GM12875 (cell line): Measurements from ENCODE around the gene IL20.

Experiments used
- H3K4me3 ChIP-seq: one replicate; pipeline ENCODE4 v1.5.1; 2011; ENCODE audit warnings: low read depth, low read length, control low read depth
- TF ChIP-seq, protein P1 (sequence below): IDR thresholded peaks from 2 replicates; pipeline ENCODE4 v1.5.1; 2011; ENCODE audit warnings: low read depth, mild to moderate bottlenecking, control low read depth, inconsistent platforms, low read length, moderate library complexity, borderline replicate concordance; ENCODE audit not compliant: insufficient read depth

The IL20 gene

DNA sequence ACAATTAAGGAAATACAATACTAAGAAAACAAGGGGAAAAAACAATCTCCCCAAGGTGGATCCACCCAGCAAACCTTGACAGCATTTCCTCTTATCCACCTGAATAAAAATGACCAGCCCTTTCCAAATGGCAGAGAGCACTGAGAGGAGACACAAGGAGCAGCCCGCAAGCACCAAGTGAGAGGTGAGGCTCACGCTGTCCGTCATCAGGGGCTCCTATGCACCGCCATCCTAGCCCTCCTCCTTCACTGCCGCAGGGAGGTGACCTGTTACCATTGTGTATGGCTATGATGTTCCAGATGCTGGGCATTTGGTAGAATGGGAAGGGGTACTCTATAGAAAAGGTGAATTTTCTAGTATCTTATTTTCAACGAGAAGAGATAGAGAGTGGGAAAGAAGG, 31.2 kb upstream of the IL20 start:
- no peak overlapping the region for H3K4me3 ChIP-seq
- TF ChIP-seq, protein P1, sequence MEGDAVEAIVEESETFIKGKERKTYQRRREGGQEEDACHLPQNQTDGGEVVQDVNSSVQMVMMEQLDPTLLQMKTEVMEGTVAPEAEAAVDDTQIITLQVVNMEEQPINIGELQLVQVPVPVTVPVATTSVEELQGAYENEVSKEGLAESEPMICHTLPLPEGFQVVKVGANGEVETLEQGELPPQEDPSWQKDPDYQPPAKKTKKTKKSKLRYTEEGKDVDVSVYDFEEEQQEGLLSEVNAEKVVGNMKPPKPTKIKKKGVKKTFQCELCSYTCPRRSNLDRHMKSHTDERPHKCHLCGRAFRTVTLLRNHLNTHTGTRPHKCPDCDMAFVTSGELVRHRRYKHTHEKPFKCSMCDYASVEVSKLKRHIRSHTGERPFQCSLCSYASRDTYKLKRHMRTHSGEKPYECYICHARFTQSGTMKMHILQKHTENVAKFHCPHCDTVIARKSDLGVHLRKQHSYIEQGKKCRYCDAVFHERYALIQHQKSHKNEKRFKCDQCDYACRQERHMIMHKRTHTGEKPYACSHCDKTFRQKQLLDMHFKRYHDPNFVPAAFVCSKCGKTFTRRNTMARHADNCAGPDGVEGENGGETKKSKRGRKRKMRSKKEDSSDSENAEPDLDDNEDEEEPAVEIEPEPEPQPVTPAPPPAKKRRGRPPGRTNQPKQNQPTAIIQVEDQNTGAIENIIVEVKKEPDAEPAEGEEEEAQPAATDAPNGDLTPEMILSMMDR = no peak

DNA sequence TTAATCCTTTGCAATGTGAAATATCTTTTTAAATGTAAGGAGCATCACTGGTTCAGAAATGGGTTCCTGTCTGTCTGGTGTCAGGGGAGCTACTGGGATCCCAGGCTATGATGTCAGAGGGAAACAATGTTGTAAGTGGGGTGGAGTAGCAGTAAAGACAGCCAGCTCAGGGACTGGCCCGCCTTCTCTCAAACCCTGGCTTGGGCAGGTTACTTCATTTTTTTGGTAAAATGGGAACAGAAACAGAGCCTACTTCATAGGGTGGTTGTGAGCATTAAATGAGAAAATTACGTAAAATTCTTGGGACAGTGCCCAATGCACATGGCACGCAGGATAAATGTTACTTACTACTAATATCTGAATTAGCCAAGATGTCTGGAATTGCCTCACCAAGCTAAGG, 30.7 kb upstream of the IL20 start:
- no peak overlapping the region for H3K4me3 ChIP-seq
- TF ChIP-seq, protein P1 = no peak

DNA sequence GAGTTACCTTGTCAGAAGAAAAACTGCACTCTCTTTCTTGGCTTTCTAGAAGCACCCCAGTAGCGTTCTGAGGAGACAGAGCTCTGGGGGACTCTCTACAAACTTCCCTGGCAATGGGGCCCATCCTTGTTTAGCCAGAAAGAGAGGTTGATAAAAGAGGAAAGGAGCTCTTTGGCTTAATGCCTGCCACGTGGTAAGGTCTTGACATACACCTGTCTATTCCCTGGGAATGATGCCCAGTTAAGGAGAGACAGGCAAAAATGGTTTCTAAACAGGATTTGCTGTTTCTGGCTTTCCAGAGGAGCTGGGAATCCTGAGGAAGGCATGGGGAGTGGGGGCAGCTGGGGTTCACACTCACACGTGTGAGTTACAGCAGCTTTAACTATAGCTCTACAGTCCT, 30.2 kb upstream of the IL20 start:
- TF ChIP-seq, protein P1 = no peak
- H3K4me3 ChIP-seq = no peak overlapping the region

DNA sequence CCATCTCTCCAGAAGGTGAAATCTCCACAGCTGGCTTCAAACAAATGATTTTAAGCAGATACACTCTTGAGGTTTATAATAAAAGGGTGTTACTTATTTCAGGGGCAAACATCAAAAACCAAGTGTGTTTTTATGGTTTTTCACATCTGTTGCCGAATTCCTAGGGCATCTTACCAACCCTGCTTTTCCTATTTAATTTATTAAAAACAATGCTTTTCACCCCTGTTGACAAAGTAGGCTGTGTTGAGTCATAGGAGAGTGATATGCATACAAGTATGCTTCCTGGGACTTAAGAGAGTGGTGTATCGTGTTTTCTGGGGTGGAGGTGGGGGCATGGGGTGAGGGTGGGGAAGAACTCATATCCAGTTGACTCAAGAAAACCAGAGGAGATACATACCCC, 29.3 kb upstream of the IL20 start:
- no peak overlapping the region for H3K4me3 ChIP-seq
- TF ChIP-seq, protein P1 = no peak

DNA sequence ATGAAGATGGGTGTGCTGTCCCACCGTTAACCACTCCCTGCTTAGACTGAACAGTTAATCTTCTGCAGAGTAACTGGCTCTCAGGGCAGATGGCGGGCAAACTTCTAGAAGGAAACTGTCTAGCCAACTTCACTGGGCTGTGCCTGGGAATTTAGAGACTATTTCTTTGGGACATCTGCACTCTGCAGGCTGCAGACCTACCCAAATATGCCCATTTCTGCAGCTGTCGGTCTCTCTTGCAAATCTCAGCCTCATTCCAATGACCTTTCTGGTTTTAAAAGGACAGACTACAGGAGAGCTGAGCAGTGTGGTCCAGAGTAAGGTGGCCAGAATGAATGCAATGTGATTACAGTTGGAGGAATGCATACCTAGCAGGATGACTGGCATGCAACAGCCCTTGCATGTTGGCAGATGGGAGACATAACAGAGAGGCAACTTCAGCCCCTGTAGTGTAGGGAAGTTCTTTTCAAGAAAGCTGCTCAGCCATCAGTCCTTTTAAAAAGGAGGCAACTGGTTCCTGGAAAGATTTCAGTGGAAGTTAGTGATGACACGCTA, 26.3 kb upstream of the IL20 start:
- no peak overlapping the region for H3K4me3 ChIP-seq
- TF ChIP-seq, protein P1 = no peak

DNA sequence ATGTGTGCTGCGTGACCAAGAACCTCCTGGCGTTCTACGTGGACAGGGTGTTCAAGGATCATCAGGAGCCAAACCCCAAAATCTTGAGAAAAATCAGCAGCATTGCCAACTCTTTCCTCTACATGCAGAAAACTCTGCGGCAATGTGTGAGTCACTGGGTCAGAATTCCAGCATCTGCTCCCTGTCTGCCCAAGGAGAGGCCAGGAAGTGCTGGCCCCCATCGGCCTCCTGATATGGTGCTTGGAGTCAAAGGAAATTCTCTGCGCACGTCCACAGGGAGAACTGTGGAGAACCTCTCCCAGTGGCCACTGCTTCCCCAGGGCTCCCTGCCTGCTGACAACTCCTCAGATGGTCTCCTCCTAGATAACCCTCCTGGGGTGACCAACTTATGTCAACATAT, 25.6 kb upstream of the IL20 start:
- TF ChIP-seq, protein P1 = no peak

DNA sequence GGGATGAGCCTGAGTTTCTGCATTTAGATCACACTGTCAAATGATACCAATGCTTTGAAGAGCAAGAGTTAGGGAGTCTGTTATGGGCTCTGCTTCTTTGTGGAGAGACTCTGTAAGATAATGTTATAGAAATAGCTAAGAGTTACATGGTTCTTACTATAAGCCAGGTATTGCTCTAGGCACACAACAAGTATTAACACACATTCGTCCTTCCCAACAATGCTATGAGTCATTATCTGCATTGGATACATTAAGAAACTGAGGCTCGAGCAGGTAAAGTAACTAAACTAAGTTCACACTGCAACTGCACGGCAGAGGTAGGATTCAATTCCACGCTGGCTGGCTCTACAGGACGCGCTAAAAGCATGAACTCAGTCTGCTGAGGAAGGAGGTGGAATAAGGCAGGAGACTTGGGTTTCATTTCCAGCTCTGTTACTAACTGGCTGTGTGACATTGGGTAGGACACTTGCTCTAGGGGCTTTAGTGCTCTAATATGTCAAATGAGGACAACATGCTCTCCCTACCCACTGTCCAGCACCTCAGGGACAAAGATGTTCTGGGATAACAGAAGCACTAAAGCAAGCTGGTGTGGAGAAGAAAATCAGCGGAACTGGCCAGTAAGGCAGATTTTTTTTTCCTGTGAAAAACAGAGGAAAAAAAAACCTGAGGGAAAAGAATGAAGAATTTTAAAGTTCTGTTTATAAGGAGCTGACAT, 23.7 kb upstream of the IL20 start:
- TF ChIP-seq, protein P1 = no peak
- no peak overlapping the region for H3K4me3 ChIP-seq

More for the DNA sequence above, 25.6 kb upstream of the IL20 start:
- H3K4me3 ChIP-seq = no peak overlapping the region
